Brain pericyte (primary cell): ENCODE data around the gene GNB1.
"Not testable (repeated sequence)": the region's sequence is repeated elsewhere in the genome, so short reads cannot be mapped to it uniquely, and the experiment has no call there.

Experiments used
- DNase-seq: peaks from one replicate; pipeline ENCODE4 v3.0.0-alpha.2; 2012; ENCODE audit warnings: low read depth, low spot score

GNB1 gene

GRCh38 chr1:1763657-1764621 lies 126.9 kb downstream of the GNB1 start:
- DNase-seq = no peak

- no peak for DNase-seq
Measured at GRCh38 chr1:1761504-1762376, 129.1 kb downstream of the GNB1 start.

DNA sequence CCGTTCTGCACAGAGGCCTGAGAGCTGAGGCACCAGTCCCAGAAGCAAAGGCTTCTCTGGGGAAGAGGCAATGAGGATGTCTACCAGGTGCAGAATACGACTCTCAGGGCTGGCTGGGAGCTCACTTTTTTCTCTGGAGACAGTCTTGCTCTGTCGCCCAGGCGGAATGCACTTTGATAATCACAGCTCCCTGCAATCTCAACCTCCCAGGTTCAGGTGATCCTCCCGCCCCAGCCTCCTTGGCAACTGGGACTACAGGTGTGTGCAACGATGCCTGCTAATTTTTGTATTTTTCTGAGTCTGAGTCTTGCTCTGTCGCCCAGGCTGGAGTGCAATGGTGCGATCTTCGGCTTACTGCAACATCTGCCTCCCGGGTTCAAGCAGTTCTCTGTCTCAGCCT lies 130.2 kb downstream of the GNB1 start:
- DNase-seq = no peak

- no peak for DNase-seq
Measured at GRCh38 chr1:1760345-1760650, 130.6 kb downstream of the GNB1 start.

- DNase-seq = no peak
Measured at GRCh38 chr1:1759456-1760344, 131.2 kb downstream of the GNB1 start.

DNA sequence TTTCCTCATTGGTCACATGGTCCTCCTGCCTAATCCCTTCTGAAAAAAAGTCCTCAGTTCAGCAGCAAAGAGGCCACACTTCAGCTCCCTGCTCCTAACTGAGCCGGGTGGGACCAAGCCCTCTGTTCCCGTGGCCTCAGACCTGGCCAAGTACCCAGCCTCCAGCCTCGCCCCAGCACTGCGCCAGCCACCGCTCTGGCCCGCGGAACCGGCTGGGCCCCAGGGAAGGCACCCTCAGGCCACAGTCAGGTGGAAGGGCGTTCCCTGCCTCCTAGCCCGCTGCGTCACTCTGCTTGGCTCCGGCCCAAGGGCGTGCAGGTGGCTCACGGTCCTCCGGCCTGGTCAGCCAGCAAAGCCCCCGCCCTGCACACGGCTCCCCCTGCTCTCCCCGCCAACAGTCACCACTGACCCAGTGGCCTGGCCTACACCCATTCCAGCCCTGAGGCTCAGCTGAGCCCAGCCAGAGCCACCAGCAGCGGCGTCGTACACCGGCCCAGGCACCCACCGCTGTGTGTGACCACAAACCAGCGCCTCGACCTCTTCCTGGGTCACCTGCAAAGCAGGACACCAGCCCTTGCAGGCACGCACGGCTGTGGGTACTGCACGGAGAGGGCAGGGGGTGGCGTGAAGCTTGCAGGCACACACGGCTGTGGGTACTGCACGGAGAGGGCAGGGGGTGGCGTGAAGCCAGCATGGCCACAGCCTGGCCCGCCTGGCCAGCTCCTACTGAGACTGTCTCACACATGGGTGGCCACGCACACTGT lies 132.0 kb downstream of the GNB1 start:
- no peak for DNase-seq

DNA sequence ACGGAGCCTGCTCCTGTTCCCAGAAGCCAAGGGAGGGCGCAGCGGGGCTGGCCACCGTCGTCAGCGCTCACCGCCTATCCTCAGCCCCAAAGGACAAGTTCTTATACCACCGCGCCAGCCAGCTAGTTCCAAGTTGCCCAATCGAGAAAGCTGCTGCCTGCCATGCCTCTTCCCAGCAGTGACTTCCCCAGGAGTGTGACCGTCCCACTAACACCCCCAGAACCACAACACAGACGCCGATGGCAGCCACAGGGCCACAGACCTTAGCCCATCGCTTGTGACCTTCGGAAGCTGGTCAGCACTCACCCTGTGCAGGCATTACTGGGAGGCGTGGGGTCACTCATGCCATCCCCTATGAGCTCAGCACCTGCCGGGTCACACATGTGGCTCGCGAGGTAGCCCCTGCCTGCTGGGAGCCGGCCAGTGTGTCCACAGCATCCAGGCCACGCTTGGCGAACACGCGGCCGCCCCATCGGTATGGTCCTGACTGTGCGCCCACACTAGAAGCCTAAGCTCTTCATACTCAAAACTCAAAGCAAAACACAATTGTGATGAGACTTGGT lies 132.7 kb downstream of the GNB1 start:
- no peak for DNase-seq

DNA sequence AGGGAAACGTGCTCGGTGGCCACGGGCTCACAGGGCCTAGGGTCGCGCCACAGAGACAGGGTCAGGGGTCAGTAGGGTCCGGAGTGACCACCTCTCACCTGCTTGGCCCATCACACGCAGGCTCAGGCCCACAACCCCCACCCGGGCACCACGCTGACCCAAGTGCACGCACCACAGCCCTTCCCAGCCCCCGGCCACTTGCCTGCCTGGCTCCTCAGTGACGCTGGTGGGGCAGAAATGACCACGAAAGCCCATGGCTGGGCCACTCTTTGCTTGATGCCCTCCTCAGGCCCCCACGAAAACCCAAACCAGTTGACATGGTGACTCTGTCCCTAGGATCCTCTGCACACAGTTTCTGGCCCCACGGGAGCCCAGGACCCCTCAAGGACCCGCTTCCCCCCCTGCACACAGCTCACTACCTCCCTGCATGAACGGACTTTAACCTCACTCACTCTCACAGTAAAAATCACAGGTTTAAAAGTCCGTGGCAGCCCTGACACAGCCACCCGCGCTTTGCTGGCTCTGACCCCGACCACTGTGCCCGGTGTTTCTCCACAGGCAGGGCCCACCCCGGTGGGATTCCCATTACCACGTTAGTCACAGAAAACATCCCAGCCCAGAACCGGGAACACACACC lies 133.3 kb downstream of the GNB1 start:
- DNase-seq = no peak

- DNase-seq = no peak
Measured at GRCh38 chr1:1756661-1757421, 134.0 kb downstream of the GNB1 start.

DNA sequence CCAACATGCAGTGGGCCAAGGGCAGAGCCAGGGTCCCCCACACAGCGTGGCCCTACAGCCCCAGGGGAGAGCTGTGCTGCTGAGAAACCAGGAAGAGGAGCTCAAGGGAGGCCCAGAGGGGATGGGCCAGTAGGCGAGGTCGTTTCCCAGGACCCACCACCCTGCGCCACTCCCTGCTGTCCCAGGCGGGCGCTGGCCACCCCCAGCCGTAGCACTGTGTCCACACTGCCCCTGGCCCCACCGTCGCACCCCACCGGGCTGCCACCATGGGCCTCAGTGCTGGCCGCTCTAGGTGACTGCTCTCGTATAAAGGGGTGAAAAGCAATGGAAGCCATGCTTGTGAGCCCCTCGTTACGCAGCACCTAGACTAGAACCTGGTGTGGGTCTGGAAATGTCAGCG lies 135.0 kb downstream of the GNB1 start:
- no peak for DNase-seq

DNA sequence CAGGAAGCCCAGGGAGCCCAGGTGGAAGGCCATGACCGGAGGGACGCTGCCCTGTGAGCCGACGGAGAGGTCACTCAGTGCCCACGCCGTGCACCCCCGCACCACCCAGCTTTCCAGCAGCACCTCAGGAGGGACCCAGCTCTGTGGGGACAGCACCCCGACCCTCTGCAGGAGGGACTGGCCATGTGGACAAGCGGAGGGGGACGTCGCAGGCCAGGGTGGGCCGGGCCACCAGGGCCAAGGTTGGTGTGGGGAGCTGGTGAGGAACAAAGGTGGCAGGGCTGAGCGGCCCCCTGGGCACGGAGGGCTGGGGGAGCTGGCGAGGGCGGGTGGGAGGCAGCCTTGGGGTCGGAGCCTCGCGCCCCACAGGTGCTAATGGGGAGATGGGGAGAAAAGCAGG lies 135.5 kb downstream of the GNB1 start:
- no peak for DNase-seq

- DNase-seq = no peak
Measured at GRCh38 chr1:1754051-1754815, 136.7 kb downstream of the GNB1 start.

DNA sequence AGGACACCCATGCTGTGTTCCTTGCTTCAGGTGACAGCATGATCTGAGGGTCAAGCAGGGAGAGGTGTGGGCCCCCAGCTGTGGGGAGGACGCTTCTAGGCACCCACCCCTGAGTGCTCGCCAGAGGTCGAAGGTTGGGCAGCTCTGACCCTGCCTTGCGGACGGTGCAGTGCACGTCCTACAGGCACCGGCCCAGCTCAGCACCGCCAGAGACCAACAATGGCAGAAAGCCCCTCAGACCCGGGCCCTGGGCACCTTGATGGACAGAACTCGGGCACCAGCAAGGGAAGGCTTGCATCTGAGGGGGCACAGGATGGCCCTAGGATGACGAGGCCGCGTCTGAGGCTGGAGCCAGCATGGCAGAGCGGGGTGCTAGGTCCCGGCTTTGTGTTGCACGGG lies 137.3 kb downstream of the GNB1 start:
- no peak for DNase-seq

GRCh38 chr1:1752636-1753606 lies 138.0 kb downstream of the GNB1 start:
- DNase-seq = no peak

DNA sequence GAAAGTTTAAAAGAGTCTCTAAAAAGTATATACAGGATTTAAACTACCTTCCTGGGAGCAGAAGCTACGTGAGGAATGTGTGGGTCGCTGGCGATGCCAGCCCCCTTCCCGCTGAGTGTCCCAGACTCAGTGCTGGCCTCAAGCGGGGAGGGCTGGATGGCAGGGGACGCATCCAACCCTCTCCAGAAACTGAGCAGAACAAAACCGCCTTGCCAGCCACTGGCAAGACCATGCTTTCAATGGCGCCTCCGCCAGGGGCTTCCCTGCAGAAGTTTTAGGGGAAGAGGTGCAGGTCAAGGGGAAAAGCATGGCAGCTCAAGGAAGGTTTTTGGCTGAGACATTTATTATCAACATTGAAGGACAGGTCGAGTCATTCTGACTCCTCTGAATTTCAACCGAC lies 138.7 kb downstream of the GNB1 start:
- DNase-seq = no peak

- DNase-seq = not testable (repeated sequence)
Measured at GRCh38 chr1:1749941-1750340, 140.9 kb downstream of the GNB1 start.

DNA sequence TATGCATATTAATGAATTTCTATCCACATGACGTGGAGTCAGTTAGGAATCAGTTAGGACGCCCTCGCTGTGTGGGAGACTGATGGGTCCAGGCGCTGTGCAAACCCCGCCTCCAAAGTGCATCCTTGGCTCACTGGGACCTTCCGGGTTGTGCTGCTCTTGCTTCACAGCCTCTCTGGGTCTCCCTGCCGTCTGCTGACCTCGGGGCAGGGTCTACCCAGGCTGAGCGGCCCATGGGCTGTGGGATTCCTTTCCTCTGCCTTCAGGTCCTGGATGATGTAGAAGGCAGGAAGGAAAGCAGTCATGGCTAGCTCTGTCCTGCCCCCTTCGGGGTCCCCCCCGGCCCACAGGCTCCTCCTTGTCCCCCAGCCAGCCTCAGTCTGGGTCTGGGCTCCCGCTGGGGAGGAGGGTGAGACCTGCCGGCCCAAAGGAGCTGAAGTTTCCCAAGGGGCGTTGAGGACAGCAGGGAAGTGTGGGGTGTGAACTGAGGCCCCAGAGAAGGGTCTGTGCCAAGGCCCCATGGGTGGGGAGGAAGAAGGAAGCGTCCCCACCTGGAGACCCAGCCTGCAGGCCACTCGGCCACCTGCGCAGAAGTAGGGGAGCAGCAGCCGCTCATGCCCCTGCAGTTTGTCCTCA lies 142.1 kb downstream of the GNB1 start:
- no peak for DNase-seq
